GM11168 (cell line): ENCODE data around the gene RTN4RL1.

Experiments used
- in situ Hi-C: fragments of 300-500 bp; cut with MboI; formaldehyde crosslinking; loops from one replicate; pipeline ENCODE4 v1.12.0; 2022; ENCODE audit warnings: low sequenced_read_pairs; ENCODE audit not compliant: unreplicated experiment

The RTN4RL1 gene

DNA sequence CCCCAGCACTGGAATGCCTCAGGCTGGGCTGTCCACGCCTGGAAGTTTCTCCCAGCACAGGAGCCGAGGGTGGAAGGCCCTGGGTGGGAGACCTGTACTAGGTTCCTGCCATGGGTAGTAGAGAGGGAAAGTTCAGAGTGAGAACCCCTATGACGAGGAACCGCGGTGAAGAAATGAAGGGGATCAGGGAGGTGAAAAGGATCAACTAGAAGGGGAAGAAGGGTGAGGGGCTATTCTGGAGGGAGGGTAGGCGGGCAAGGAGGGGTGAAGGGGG is 35.2 kb upstream of the RTN4RL1 start:
- in situ Hi-C loops: no loop called here

DNA sequence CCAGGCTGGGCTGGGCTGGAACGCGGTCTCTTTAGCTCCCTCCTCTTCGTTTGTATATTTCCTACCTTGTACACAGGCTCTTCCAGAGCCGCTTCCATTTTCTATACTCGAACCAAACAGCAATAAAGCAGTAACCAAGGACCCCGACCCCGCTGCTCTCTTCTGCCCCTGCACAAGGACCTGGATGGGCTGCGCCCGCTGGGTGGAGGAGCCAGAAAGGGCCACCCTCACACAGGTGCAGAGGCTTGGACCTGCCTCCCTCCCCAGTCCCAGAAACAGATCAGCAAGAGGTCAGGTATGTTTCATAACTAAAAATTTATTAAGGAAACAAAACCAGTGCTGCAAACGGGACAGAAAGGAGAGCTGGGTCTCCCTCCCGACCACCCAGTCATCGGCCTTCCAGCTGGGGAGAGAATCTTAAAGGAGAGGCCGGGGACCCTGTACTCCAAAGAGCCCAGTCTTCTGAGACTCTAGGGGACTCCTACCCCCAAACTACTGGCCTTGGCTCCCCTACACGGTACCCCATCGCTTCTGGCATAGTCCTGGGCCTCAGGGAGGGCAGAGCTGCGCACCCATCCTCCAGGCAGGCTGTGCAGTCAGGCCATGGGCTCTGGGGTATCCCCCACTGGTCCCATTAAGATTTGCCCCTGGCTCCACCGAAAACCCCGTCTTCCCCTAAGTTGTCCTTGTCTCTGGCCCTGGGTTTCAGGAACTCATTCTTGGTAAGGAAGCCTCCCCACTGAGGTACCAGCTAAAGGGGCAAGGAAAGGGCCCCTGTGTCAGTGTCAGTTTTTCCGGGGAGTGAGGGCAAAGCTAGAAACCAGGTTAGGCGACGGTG is 34.6 kb upstream of the RTN4RL1 start:
- in situ Hi-C loops: no loop called here

DNA sequence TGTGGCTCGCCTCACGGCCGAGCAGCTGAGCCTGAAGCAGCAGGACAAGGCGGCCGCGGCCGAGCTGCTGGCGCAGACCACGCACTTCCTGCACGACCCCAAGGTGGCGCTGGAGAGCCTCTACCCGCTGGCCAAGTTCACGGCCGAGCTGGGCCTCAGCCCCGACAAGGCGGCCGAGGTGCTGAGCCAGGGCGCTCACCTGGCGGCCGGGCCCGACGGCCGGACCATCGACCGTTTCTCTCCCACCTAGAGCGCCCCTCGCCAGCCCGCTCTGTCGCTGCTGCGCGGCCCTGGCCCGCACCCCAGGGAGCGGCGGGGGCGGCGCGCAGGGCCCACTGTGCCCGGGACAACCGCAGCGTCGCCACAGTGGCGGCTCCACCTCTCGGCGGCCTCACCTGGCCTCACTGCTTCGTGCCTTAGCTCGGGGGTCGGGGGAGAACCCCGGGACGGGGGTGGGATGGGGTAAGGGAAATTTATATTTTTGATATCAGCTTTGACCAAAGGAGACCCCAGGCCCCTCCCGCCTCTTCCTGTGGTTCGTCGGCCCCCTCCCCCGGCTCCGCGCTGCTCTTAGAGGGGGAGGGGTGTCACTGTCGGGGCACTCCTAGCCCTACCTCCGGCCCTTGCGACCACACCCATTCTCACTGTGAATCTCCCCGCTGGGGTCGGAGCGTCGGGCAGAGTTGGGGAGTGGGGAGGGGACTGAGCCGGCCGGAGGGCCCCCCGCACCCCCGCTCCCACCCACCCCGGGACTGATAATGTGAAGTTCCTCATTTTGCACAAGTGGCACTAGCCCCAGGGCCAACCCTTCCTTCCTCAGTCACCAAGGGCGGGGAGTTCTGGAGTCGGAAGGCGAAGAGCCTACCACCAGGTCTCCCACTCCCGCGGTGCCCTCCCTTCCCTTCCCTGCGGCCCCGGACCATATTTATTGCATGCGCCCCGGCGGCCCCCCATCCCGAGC is 33.7 kb upstream of the RTN4RL1 start:
- in situ Hi-C loops: no loop called here

DNA sequence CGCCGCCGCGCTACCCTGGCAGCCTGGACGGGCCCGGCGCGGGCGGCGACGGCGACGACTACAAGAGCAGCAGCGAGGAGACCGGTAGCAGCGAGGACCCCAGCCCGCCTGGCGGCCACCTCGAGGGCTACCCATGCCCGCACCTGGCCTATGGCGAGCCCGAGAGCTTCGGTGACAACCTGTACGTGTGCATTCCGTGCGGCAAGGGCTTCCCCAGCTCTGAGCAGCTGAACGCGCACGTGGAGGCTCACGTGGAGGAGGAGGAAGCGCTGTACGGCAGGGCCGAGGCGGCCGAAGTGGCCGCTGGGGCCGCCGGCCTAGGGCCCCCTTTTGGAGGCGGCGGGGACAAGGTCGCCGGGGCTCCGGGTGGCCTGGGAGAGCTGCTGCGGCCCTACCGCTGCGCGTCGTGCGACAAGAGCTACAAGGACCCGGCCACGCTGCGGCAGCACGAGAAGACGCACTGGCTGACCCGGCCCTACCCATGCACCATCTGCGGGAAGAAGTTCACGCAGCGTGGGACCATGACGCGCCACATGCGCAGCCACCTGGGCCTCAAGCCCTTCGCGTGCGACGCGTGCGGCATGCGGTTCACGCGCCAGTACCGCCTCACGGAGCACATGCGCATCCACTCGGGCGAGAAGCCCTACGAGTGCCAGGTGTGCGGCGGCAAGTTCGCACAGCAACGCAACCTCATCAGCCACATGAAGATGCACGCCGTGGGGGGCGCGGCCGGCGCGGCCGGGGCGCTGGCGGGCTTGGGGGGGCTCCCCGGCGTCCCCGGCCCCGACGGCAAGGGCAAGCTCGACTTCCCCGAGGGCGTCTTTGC is 32.8 kb upstream of the RTN4RL1 start:
- in situ Hi-C loops: no loop called here

DNA sequence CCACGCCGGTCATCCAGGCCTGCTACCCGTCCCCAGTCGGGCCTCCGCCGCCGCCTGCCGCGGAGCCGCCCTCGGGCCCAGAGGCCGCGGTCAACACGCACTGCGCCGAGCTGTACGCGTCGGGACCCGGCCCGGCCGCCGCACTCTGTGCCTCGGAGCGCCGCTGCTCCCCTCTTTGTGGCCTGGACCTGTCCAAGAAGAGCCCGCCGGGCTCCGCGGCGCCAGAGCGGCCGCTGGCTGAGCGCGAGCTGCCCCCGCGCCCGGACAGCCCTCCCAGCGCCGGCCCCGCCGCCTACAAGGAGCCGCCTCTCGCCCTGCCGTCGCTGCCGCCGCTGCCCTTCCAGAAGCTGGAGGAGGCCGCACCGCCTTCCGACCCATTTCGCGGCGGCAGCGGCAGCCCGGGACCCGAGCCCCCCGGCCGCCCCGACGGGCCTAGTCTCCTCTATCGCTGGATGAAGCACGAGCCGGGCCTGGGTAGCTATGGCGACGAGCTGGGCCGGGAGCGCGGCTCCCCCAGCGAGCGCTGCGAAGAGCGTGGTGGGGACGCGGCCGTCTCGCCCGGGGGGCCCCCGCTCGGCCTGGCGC is 32.1 kb upstream of the RTN4RL1 start:
- in situ Hi-C loops: no loop called here

DNA sequence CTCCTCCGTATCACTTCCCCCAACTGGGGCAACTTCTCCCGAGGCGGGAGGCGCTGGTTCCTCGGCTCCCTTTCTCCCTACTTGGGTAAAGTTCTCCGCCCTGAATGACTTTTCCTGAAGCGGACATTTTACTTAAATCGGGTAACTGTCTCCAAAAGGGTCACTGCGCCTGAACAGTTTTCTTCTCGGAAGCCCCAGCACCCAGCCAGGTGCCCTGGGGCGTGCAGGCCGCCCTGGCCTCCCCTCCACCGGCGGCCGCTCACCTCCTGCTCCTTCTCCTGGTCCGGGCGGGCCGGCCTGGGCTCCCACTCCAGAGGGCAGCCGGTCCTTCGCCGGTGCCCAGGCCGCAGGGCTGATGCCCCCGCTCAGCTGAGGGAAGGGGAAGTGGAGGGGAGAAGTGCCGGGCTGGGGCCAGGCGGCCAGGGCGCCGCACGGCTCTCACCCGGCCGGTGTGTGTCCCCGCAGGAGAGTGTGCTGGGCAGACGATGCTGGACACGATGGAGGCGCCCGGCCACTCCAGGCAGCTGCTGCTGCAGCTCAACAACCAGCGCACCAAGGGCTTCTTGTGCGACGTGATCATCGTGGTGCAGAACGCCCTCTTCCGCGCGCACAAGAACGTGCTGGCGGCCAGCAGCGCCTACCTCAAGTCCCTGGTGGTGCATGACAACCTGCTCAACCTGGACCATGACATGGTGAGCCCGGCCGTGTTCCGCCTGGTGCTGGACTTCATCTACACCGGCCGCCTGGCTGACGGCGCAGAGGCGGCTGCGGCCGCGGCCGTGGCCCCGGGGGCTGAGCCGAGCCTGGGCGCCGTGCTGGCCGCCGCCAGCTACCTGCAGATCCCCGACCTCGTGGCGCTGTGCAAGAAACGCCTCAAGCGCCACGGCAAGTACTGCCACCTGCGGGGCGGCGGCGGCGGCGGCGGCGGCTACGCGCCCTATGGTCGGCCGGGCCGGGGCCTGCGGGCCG is 31.4 kb upstream of the RTN4RL1 start:
- in situ Hi-C loops: no loop called here

DNA sequence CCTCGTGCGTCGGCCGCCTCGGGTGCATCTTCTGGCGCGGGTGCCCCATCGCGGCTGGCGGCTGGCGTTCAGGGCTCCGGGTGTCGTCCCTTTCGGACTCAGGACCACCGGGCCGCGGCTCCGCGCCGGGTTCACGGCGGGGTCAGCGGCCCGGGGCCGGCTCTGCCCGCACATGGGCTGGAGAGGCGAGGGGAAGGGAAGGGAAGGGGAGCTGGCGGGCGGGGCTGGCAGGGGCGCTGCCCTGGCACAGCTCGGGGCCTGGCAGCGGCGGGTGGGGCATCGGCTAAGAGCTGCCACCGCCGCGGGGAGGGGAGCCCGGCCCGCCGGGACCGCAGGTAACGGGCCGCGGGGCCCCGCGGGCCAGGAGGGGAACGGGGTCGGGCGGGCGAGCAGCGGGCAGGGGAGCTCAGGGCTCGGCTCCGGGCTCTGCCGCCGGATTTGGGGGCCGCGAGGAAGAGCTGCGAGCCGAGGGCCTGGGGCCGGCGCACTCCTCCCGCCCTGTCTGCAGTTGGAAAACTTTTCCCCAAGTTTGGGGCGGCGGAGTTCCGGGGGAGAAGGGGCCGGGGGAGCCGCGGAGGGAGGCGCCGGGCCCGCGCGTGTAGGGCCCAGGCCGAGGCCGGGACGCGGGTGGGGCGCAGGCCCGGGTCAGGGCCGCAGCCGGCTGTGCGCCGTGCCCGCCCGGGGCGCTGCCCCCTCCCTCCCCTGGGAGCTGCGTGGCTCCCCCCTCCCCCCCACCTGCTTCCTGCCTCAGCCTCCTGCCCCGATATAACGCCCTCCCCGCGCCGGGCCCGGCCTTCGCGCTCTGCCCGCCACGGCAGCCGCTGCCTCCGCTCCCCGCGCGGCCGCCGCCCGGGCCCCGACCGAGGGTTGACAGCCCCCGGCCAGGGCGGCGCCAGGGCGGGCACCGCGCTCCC is 30.4 kb upstream of the RTN4RL1 start:
- in situ Hi-C loops: no loop called here

DNA sequence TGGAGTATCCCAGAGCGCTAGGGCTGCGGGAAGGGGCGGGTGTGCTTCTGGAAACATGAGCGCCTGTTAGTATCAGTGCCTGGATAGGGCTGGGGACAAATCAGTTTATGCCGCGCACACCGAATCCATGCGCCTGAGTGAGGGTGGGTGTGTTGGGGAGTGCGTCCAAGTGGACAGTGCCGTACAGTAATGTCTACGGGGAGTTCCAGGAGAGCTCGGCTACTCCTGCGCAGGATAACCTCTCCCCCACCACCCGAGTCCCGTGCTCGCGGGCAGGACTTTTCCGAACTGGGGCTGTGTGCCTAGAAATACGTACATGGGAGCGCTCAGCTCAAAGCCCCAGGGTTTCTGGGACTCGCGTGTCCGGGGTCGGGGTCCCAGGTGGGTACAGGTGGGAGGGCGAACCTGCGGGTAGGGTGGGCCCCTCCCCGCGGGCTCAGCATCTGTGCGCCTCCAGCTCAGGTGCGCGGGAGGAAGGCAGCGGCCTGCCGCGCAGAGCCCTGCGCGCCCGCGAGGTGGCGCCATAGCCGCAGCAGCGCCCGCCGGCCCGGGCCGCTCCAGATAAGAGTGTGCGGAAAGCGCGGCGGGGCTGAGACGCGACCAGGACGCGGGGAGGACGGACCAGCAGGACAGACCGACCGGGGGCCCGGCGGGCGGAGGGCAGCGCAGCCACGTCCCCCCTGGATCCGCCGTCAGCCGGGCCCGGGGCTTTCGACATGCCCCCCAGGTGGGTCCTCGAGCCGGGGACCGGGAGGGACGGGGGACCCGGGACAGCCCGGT is 29.6 kb upstream of the RTN4RL1 start, which contains the start of gene HIC1:
HIC1 (plus strand) TSS at position 592 of the 780 bp plus-strand sequence. CDS start 1,588 bp downstream, outside the sequence.
- in situ Hi-C loops: no loop called here

DNA sequence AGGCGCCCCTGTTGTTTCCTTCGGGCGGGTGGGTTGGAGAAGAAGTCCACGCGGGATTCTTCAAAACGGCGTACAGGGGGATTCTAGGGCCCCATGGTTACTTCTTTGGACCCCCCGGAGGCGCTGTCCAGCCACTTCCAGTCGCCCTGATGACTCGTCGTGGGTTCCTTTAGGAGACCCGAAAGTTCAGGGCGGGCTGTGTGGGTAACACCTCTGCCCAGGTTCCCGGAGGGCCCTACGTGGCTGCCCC is 29.1 kb upstream of the RTN4RL1 start:
- in situ Hi-C loops: no loop called here

DNA sequence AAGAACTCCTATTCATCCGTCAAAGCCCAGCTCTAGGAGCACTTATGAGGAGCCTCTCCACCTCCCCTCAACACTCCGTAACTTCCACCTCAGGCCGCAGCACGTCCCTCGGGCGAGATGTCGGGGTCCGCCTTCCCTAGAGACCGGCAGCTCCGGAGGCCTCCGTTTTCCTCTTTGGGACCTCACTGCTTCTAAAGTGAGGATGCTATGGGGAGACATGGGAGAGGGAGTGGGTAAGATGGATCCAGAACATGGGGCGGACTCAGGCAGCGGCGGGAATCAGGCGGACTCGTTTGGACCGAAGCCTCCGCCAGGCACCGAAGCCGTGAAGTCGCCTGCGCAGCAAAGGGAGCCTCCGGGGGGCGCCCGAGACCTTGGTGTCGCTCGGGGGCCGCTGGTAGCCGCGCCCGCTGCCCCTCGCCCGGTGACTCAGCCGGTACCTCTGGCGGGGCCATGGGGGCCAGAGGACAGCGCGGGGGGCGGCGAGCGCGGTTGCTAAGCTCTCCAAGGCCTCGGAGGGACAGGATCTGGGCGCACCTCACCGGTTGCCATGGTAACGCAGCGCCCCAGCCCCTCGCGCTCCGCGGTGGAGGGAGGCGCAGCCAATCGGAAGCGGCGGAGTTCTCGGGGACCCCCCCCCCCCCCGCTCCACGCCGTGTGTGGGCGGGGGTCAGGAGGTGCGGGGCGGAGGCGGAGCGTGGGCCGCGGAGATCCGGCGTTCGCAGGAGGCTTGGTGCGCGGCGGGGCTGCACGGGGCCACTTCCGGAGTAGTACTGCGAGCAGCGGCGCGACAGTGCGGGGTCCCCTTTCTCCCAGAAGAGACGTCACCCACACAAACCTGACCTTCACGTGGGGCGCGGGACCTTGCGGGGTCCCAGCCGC is 28.5 kb upstream of the RTN4RL1 start:
- in situ Hi-C loops: no loop called here

DNA sequence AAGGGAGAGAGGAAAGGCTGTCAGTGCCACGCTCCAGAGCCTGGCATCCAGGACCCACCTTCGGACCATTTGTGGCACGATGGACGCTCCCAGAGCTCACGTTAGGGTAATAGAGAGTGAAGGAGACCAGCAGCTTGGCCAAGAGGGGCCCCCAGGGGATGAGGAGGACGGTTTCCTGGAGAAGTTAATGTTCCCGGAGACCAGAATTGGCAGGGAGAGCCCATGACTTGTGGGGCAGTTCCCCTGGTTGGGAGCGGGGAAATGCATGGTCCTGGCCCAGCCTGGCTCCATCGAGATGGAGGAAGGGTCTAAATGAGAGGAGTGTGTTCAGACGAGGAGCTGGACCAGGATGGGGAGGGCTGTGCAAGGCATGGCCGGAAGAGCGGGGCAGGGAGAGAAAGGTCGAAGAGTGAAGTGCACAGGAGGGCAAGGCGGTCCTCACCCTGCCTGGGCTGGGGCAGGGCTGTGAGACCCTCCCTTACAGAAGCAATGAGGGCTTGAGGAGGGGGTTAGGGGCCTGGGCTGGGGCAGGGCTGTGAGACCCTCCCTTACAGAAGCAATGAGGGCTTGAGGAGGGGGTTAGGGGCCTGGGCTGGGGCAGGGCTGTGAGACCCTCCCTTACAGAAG is 26.9 kb upstream of the RTN4RL1 start:
- in situ Hi-C loops: no loop called here

DNA sequence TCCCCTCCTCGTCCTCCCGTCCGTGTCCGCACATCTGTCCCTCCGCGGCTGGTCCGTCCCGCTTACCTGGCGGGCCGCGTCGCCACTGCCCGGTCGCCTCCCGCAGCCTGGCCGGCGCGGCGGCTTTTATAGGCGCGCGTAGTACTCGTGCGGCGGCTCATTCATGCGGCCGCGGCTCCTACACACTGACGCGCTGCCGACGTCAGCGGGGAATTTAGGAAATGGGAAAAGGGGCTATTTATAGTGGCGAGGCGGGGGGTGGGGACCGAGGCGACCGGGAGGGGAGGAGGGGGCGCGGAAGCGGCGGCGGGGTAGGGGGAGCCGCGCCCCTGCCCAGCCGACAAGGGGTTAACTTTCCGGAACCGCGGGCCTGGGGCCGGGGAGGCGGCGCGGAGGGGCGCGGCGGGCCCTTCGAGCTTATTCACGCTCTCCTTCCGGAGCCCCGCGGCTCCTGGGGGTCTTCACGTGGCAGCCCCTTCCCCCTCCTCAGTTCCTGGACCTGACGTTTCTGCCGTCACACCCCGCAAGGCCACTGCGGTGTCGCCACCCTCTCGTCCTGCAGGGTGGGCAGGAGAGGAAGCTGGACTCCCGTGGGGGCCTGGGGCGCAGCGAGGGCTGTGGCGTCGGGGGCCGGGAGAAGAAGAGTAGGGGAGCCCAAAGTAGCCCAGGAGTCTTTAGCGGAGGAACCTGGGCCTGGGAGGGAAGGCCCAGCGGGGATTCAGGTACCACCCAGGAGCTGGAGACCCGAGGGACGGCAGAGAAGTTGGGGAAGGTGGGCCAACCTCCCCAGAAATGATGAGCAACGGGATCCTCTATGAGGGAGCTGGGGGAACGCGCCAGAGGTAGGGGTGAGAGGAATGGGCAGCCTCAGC is 26.2 kb upstream of the RTN4RL1 start:
- in situ Hi-C loops: no loop called here

DNA sequence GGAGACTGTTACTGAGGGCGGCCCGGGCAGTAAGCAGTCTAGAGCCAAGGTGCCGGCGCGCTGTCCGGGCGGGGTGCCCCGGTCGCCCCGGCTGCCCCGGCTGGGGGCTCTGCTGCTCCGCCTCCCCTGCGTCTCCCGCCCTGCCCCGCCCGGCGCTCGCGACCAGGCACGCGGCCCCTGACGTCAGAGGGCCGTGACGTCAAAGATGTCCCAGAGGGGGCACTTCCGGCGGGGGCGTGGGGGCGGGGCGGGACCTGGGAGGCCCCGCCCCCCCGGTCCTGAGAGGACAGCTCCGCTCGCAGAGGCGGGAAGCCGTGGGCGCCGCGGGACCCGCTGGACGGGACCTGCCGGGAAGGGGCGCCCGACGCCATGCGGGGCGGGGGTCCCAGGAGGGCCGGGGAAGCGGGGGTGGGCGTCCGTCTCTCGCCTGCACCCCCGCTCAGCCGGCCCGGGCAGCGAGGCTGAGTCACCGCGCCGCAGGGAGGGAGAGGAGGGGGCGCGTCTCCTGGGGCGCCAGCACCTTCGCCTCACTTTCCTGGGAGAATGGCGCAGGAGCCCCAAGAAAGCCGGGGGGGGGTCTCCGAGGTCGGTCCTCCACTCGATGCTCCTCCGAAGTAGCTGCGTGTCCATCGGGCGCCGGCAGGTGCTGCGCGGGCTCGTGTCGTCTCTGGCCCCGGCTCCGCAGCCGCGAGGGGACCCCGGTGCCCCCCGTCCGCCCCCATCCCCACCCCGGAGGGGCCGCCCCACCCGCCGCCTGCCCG is 25.3 kb upstream of the RTN4RL1 start:
- in situ Hi-C loops: no loop called here
